ENCODE results near the gene POT1.

DNA sequence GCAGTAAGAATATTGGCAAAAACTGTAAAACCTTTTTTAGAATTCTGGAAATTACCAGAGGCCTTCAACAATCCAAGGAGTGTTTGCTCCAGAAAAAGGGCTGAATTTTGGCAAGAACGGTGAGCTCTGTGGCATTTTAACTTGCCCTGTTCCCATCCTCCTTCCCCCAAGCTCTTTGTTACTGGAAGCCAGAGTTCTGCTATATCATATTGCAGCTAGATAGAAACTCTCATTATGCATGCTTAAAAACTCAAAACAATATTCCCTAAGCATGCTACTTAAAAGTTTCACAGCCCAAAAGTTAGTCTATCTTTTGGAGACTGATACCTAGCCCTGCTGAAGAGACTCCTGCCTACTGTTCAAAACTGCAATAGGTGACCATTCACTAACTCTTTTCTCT, 93.5 kb downstream of the POT1 start:
- TF ChIP-seq, protein P1, sequence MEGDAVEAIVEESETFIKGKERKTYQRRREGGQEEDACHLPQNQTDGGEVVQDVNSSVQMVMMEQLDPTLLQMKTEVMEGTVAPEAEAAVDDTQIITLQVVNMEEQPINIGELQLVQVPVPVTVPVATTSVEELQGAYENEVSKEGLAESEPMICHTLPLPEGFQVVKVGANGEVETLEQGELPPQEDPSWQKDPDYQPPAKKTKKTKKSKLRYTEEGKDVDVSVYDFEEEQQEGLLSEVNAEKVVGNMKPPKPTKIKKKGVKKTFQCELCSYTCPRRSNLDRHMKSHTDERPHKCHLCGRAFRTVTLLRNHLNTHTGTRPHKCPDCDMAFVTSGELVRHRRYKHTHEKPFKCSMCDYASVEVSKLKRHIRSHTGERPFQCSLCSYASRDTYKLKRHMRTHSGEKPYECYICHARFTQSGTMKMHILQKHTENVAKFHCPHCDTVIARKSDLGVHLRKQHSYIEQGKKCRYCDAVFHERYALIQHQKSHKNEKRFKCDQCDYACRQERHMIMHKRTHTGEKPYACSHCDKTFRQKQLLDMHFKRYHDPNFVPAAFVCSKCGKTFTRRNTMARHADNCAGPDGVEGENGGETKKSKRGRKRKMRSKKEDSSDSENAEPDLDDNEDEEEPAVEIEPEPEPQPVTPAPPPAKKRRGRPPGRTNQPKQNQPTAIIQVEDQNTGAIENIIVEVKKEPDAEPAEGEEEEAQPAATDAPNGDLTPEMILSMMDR (IDR thresholded peaks at IDR 0.05): no peak
- no peak for TF ChIP-seq POLR2A (IDR thresholded peaks at IDR 0.05)

Data from Peyer's patch (tissue), 4 donors.